KMS-11 (cell line): ENCODE data around the gene EPHA1.

Experiments
- H2AFZ ChIP-seq: fragments of 200-600 bp; sonication (generic); 2 replicates; pipeline ENCODE4 v1.6.1; 2016; ENCODE audit warnings: antibody characterized with exemption, mixed run types, low read depth
- H3K27ac ChIP-seq: fragments of 200-600 bp; sonication (generic); 2 replicates; pipeline ENCODE4 v1.6.1; 2016; ENCODE audit warnings: mild to moderate bottlenecking, mixed run types
- H3K27me3 ChIP-seq: fragments of 200-600 bp; sonication (generic); 2 replicates; pipeline ENCODE4 v1.6.1; 2017; ENCODE audit warnings: mild to moderate bottlenecking, low read depth, mixed run types, moderate library complexity; ENCODE audit not compliant: insufficient read depth
- H3K36me3 ChIP-seq: fragments of 200-600 bp; sonication (generic); 2 replicates; pipeline ENCODE4 v1.6.1; 2017; ENCODE audit warnings: mild to moderate bottlenecking, mixed run types; ENCODE audit not compliant: insufficient read depth
- H3K4me1 ChIP-seq: fragments of 200-600 bp; sonication (generic); 2 replicates; pipeline ENCODE4 v1.6.1; 2016; ENCODE audit warnings: mild to moderate bottlenecking, low read depth, mixed run types; ENCODE audit not compliant: poor library complexity, severe bottlenecking
- H3K4me2 ChIP-seq: fragments of 200-600 bp; sonication (generic); 2 replicates; pipeline ENCODE4 v1.7.0; 2016; ENCODE audit warnings: mild to moderate bottlenecking, mixed run types
- H3K4me3 ChIP-seq: fragments of 200-600 bp; sonication (generic); IDR thresholded peaks from 2 replicates; pipeline ENCODE4 v1.6.1; 2017; ENCODE audit warnings: low read depth, low read length, mixed read lengths; ENCODE audit not compliant: insufficient read depth
- H3K79me2 ChIP-seq: fragments of 200-600 bp; sonication (generic); 2 replicates; pipeline ENCODE4 v1.6.1; 2016; ENCODE audit warnings: low read depth, mixed run types; ENCODE audit not compliant: insufficient read depth
- H3K9ac ChIP-seq: fragments of 200-600 bp; sonication (generic); 2 replicates; pipeline ENCODE4 v1.6.1; 2016; ENCODE audit warnings: mild to moderate bottlenecking, mixed run types
- H4K20me1 ChIP-seq: fragments of 200-600 bp; sonication (generic); 2 replicates; pipeline ENCODE4 v1.6.1; 2016; ENCODE audit warnings: mild to moderate bottlenecking, mixed run types; ENCODE audit not compliant: insufficient read depth
- TF ChIP-seq, protein P1 (sequence below): fragments of 200-600 bp; sonication (generic); conservative IDR thresholded peaks from 2 replicates; pipeline ENCODE4 v1.6.1; 2017; ENCODE audit warnings: low read depth, mild to moderate bottlenecking, antibody characterized with exemption, low read length, moderate library complexity, mixed read lengths

The EPHA1 gene

GRCh38 chr7:143360788-143361551 is 47.7 kb downstream of the EPHA1 start:
- Histone ChIP-seq H3K36me3 (no peaks in the 10 kb centered on the region), H2AFZ (no peak overlapping the region), H3K9ac (no peak overlapping the region), H3K4me2 (no peak overlapping the region; the same call in 1 of the 2 replicates), H3K4me3 (no peak overlapping the region), H3K4me1 (no peaks in the 10 kb centered on the region), H3K27me3 (peaks cover 25% of the 10 kb centered on the region; the same call in 1 of the 2 replicates), H3K79me2 (no peaks in the 10 kb centered on the region), H4K20me1 (no peaks in the 10 kb centered on the region), H3K27ac (no peak overlapping the region)
- TF ChIP-seq, protein P1, sequence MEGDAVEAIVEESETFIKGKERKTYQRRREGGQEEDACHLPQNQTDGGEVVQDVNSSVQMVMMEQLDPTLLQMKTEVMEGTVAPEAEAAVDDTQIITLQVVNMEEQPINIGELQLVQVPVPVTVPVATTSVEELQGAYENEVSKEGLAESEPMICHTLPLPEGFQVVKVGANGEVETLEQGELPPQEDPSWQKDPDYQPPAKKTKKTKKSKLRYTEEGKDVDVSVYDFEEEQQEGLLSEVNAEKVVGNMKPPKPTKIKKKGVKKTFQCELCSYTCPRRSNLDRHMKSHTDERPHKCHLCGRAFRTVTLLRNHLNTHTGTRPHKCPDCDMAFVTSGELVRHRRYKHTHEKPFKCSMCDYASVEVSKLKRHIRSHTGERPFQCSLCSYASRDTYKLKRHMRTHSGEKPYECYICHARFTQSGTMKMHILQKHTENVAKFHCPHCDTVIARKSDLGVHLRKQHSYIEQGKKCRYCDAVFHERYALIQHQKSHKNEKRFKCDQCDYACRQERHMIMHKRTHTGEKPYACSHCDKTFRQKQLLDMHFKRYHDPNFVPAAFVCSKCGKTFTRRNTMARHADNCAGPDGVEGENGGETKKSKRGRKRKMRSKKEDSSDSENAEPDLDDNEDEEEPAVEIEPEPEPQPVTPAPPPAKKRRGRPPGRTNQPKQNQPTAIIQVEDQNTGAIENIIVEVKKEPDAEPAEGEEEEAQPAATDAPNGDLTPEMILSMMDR, result no peak

GRCh38 chr7:143359771-143360353 is 48.8 kb downstream of the EPHA1 start:
- H3K4me2 ChIP-seq, result no peak overlapping the region
- peaks cover 25% of the 10 kb centered on the region; the same call in 1 of the 2 replicates for H3K27me3 ChIP-seq
- H4K20me1 ChIP-seq, result no peaks in the 10 kb centered on the region

GRCh38 chr7:143358626-143359025 is 50.0 kb downstream of the EPHA1 start:
- no peaks in the 10 kb centered on the region for H4K20me1 ChIP-seq
- no peak overlapping the region for H3K4me3 ChIP-seq
- H3K36me3 ChIP-seq, result no peaks in the 10 kb centered on the region
- no peaks in the 10 kb centered on the region for H3K4me1 ChIP-seq
- no peak overlapping the region for H3K27ac ChIP-seq
- TF ChIP-seq, protein P1, result no peak
- no peak overlapping the region for H3K4me2 ChIP-seq
- H3K27me3 ChIP-seq, result peaks cover 25% of the 10 kb centered on the region; the same call in 1 of the 2 replicates
- H3K9ac ChIP-seq, result no peak overlapping the region
- H2AFZ ChIP-seq, result no peak overlapping the region
- H3K79me2 ChIP-seq, result no peaks in the 10 kb centered on the region

More at GRCh38 chr7:143359771-143360353, 48.8 kb downstream of the EPHA1 start:
- Histone ChIP-seq H2AFZ (no peak overlapping the region), H3K4me3 (no peak overlapping the region), H3K79me2 (no peaks in the 10 kb centered on the region), H3K9ac (no peak overlapping the region), H3K36me3 (no peaks in the 10 kb centered on the region), H3K4me1 (no peaks in the 10 kb centered on the region), H3K27ac (no peak overlapping the region)
- TF ChIP-seq, protein P1, result no peak

DNA sequence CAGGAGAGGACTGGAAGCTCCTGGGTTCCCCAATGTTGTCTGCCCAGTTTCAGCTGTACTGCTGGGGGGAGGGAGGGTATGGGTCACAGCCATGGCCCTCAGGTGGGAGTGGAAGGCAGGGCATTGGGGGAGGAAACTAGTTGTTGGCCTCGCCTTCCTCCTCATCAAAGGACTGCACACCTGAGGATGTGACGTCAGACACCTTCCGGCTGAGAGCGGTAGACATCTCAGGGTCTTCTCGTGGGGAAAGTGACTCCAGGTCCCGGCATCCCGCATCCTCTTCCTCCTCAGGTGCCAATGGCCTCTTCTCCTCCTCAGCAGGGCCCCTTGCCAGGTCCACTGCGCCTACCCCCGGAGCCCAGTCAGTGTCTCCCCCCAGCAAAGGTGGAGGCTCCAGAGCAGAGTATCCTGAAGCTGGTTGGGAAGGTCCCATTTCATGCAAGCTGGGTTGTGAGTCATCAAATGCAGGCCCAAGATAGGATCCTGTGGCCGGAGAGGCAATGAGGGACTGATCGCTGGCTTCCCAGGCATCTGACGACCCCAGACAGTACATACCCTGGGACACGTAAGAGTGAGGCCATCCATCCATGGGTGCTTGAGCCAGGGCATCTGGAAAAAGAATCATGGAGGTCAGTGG is 52.1 kb downstream of the EPHA1 start:
- no peaks in the 10 kb centered on the region for H3K79me2 ChIP-seq
- TF ChIP-seq, protein P1, result no peak
- no peak overlapping the region for H3K4me3 ChIP-seq

More for the DNA sequence above, 52.1 kb downstream of the EPHA1 start:
- Histone ChIP-seq H3K4me2 (no peak overlapping the region), H3K36me3 (no peaks in the 10 kb centered on the region), H3K9ac (no peak overlapping the region), H4K20me1 (no peaks in the 10 kb centered on the region), H3K4me1 (no peaks in the 10 kb centered on the region), H3K27me3 (peaks cover 10% of the 10 kb centered on the region; the same call in 1 of the 2 replicates), H2AFZ (no peak overlapping the region), H3K27ac (no peak overlapping the region)
